NCI-H2196 (cell line): ENCODE data around the gene NEURL3.
"Not testable (repeated sequence)": the region's sequence is repeated elsewhere in the genome, so short reads cannot be mapped to it uniquely, and the experiment has no call there.

Source experiments
- DNase-seq: peaks from one replicate; lab custom pipeline; 2025; ENCODE audit not compliant: unreplicated experiment; lab: John Stamatoyannopoulos, UW

NEURL3 gene, protein sequence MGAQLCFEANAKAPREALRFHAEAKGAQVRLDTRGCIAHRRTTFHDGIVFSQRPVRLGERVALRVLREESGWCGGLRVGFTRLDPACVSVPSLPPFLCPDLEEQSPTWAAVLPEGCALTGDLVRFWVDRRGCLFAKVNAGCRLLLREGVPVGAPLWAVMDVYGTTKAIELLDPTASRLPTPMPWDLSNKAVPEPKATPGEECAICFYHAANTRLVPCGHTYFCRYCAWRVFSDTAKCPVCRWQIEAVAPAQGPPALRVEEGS

DNA sequence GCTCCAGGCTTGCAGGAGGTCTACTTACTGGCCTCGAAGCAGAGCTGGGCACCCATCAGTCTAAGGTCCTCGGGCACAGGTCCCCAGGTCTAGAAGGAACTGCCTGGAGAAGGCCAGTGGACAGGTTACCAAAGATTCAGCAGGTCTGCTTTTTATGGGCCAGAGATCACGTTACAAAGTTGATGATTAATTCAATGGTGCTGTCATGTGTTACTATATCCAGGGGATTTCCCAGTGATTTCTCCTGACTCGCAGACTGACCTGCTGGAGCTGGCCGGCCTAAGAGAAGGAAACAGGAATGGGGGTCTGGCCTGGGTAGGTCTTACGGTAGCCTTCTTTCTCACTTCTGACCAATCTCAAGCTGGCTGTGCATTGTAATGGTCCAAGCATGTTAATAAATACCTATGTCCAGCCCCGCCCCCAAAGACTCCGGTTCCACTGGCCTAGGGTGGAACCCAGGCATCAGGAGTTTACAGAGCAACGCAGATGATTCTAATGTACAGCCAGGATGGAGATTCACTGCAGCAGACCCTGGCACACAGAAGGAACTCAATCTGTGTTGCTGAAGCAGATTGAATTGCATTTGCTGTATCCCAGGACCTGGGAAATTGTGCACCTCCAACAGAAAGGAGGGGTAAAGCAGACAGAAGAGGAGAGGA is at the start of gene NEURL3:
TSS of gene NEURL3 (minus strand) at position 127 of the 659 bp plus-strand sequence. CDS start at position 56, 71 bp downstream.
- DNase-seq = peak; percentile 43

DNA sequence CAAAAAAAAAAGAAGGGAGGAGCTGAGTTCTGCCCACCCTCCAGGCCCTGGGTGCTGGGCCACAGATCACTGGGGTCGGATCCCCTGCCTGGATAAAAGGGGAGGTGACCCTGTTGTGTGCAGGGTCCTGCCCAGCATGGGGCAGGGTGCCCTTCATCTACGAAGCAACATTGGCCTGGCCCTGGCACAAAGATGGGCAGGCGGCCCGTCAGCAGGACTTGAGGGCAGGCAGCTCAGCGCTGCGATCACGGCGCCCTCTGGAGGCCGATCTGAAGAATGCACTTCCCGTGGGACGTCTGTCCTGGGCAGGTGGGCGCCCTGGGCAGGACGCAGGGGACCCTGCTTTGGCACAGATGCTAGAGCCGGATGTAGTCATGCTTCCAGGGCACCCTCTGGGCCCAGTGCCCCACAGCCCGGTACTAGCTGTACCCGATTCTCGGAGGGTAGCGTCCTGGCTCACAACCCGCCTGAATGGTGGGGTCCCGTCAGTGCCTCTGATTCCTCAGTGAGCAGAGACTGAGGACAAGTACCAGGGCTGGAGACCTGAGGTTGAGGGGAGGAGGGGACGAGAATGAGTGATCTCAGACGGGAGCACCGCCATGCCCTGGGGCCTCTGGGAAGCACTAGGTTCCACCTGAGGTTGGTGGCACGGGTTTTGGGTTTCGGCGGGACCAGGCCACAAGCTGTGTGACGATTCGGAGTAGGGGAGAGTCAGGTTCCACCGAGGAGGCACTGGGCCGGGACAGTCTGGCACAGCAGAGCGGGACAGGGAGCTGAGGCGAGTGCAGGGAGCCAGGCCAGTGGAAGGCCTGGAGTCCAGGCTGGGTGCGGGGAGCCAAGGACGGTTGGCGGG is 49.4 kb upstream of the NEURL3 start:
- DNase-seq = peak; percentile 44

DNA sequence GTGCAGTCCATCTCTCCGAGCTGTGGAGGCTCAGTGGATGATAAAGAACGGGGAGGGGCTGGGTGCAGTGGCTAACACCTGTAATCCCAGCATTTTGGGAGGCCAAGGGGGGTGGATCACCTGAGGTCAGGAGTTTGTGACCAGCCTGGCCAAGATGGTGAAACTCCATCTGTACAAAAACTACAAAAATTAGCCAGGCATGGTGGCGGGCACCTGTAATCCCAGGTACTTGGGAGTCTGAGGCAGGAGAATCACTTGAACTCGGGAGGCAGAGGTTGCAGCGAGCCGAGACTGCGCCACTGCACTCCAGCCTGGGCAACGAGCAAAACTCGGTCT is 48.8 kb upstream of the NEURL3 start:
- DNase-seq = not testable (repeated sequence)

DNA sequence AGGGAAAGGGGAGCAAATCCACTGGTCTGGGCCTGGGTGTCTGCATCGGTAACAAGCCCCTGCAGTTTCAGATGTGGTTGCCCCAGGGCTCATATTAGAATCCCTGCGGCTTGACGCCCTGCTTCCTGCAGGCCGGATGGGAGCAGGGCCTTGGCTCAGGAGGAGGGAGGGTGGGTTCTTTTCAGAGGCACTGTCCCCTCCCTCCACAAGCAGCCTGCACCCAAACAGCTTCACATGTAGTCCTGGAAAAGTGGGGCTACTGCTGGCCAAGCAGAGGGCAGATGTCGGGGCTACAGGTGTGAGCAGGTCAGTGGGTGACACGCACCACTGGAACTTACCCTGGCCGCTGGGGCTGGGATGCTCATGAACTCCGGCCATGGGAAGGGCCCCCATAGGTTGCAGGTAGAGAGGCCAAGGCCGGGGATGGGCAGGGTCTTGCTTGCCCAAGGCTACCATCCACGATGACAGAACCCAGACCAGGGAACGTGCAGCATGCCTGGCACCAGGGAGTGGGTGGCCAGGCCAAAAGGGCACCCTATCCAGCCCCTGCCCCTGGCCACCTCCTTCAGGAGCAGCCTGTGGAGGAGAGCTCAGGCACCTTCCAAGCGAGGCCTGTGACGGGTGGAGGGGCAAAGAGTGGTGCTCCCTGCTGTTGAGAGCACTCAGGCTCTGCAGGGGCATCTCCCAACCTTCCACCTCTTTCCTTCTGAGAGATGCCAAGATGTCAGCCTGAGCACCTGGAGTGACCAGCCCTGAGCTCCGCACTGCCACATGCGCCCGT is 48.2 kb upstream of the NEURL3 start:
- no peak for DNase-seq

DNA sequence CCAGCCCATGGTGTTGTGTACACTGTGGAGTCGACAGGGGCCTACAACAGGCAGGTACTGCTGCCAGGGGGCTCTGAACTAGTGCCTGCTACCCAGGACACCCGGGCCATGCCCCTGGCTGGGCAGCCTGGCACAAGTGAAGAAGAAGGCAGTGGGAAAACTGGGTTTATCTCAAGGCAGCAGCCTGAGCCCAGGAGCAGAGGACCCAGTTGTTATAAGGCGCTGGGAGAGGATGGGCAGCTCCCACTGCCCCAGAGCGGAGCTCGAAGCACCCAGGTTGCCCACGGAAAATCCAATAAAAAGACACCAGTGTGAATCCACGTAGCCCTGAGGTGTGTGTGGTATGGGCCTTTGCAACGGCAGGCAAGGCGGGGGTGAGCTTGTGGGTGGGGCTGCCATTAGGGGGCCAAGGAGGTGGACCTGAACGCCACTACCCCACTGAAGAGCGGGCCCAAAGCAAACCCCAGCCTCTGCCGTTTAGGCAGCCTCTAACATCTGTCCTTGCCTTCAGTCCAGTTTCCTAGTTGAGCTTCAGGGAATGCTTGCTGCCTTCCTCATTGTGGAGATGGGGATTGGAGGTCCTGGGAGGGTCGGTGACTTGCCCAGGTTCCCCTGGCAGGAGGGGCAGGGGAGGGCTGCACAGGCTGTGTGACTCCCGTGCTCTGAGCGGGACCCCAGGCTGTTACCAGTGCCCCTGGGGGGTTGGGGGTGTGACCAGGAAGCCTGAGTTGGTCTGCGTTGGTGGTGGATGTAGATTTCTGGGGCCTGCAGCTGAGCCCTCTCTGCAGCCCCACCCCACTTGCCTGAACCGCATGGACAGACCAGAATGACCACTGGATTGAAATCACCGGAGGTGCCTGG is 47.4 kb upstream of the NEURL3 start:
- no peak for DNase-seq

DNA sequence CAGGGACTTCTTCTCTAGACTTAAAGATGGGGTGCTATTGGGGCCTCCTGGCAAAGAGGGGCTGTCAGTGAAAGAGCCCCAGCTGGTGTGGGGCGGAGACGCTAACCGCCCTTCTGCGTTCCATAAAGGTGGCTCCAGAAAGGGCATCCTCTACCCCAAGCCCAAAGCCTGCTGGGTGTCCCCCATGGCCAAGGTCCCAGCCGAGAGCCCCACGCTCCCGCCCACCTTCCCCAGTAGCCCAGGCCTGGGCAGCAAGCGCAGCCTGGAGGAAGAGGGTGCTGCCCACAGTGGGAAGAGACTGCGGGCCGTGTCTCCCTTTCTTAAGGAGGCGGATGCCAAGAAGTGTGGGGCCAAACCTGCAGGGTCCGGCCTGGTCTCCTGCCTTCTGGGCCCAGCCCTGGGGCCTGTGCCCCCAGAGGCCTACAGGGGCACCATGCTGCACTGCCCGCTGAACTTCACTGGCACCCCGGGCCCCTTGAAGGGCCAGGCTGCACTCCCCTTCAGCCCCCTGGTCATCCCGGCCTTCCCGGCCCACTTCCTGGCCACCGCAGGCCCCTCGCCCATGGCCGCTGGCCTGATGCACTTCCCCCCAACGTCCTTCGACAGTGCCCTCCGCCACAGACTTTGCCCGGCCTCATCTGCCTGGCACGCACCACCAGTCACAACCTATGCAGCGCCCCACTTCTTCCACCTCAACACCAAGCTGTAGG is 46.6 kb upstream of the NEURL3 start:
- no peak for DNase-seq

DNA sequence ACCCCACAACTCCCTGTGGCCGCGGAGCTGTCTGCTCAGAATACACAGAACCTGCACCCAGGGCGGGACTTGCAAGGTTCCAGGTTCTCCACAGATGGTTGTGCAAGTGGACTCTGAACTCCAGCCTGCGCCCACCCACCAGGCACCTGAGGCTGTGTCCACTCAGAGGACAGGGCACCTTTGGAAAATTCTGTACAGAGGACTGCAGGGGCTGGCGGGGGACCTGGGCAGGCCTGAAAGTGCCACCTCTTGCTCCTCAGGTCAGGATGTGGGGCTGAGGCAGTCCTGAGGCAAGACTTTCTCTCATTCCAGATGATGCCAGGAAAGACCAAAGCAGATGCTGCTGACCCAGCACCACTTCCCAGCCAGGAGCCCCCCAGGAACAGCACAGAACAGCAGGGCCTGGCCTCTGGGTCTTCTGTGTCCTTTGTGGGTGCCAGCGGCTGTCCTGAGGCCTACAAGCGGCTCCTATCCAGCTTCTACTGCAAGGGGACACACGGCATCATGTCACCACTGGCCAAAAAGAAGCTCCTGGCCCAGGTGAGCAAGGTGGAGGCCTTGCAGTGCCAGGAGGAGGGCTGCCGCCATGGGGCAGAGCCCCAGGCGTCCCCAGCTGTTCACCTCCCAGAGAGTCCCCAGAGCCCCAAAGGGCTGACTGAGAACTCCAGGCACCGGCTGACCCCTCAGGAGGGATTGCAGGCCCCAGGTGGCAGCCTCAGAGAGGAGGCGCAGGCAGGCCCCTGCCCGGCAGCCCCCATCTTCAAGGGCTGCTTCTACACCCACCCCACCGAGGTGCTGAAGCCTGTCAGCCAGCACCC is 45.8 kb upstream of the NEURL3 start:
- DNase-seq = no peak

DNA sequence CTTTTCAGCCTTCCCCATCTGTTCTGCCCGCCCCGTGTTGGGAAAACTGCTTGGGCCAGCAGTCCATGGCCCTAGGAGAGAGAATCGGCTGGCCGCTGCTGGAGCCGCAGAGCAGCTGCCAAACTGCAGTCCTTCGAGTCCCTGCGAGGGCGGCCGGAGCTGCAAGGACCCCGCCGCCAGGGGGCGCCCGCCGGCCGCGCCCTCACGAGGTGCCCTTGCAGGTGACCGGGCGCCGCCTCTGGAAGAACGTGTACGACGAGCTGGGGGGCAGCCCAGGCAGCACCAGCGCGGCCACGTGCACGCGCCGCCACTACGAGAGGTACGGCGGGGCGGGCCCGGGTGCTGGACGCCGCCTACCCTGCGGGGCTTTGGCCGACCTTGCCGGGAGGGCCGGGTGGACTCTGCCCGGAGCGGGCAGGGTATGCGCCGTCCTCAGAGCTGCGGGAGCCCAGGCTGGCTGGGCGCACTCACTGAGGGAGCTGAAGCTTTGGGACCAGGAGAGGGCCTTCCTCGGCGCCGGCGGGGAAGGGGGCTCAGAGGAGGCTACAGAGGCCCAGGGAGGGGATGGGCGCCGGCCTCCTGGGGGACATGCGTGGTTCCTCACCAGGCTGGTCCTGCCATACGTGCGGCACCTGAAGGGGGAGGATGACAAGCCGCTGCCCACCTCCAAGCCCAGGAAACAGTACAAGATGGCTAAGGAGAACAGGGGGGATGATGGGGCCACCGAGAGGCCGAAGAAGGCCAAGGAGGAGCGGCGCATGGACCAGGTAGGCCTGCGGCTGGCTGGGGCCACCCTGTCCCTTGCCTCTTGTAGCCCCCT is 45.0 kb upstream of the NEURL3 start:
- no peak for DNase-seq

DNA sequence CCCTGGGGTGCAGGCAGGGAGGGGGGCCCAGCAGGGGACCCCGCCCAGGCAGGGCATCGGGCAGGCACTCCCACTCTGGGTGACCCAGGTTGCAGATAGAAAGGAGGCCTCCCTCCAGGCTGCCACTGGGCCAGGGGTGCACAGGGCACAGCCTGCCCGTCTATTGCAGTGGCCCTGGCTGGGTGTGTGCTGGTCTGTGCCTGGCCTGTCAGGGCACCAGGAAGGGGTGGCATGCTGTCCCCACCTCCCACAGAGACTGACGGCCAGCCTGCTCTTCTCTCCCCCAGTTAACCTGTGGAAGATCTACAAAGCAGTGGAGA is 44.3 kb upstream of the NEURL3 start:
- no peak for DNase-seq

DNA sequence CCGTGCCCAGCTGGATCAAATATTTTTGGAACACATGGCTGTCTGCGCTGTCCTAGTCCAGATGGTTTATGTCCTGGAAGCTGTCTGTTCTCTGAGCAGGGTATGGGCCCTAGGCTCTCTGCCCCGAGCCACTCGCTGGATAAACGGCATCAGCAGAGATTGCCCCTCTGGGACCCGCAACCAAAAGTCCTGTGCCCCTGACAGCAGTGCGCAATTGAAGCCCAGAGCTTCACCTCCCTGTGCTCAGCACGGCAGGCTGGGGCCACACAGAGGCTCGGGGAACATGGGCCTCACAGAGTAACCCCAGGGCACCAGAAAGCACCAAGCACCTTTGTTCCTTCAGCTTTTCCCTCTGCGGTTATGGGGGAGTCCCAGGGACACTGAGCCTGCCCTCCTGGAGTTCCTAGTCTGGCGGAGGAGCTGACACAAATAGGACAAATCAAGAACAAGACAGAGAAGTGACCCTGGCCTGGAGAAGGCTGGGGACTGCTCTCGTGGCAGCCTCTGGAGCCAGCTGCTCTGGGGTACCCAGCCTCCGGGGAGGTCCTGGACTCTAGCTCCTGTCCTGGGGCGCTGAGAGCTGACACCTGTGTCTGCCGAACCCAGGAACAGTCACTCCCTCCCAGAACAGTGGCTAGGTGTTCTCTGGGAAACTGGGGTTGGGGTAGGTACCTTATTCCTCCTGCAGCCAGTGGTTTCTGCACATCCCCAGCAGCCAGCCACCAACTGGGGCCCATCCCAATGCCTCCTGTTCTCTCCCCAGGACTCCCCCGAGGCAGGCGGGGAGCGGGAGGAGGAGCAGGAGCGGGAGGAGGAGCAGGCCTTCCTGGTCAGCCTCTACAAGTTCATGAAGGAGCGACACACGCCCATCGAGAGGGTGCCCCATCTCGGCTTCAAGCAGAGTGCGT is 43.7 kb upstream of the NEURL3 start:
- DNase-seq = no peak

DNA sequence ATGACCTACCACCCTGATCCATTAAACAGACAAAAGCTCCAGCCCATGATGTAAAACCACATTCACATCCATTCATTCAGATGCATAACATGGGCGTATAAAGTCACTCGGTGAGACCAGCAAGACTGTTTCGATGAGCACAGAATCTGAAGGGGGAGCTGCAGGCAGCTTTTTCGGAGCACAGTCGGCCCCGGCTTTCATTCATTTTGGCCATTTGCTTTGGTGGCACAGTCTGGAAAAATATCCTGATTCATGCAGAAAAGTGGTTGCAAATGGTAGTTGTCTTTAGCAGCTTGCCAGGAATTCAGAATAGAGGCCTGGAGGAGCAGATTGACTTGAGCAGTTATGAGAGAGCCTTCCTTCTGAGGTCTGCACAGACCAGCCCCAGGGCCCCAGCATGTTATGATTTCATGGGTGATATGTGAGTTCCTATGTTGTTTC is 42.6 kb upstream of the NEURL3 start:
- DNase-seq = no peak

DNA sequence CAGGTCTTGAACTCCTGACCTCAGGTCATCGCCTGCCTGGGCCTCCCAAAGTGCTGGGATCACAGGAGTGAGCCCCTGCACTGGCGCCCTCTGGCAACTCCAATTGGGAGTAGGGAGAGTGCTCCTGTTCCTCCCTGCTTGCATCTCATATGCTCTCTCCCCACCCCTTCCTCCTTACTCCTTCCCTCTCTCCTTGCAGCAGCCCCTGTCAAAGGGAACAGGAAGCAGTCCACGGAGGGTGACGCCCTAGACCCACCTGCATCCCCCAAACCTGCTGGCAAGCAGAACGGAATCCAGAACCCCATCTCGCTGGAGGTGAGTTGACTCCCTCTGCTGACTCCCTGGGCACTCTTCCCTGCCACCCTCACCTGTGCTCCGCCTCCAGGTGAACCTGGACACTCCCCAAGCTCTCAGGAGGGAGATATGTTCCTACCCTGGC is 42.1 kb upstream of the NEURL3 start:
- DNase-seq = no peak

DNA sequence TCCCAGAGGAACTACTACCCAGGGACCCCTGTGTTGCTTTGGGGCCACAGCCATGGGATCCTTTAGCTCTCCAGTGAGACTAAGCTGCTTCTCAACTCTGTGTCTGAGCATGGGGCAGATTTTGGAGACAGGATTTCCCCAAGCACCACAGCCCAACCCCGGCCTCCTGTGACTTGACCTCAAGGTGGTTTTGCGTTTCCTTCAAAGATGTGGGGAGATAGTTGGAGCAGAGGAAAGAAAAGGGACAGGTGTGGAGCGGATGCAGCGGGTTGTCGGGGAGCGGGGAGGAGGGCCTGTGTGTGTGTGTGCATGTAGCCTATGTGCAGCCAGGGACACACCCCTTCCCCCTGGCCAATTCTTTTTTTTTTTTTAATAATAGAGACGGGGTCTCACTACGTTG is 41.6 kb upstream of the NEURL3 start:
- no peak for DNase-seq

DNA sequence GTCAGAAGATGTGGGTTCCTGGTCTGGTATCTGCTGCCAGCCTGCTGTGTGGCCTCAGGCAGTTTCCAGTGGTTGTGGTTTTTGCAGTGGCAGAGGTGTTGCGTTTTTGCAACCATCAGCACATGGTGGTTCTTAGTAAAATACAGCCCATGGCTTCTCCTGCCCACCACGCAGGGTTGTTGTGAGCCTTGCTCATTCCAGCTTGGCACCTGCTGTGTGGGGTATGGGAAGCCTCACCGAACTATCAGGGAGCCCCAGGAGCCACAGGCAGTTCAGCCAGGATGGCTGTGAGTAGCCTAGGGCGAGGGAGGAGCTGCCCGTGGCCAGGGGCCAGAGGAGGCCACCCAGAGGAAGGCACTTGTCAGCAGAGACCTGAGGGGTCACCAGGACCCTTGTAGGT is 41.2 kb upstream of the NEURL3 start:
- DNase-seq = no peak

DNA sequence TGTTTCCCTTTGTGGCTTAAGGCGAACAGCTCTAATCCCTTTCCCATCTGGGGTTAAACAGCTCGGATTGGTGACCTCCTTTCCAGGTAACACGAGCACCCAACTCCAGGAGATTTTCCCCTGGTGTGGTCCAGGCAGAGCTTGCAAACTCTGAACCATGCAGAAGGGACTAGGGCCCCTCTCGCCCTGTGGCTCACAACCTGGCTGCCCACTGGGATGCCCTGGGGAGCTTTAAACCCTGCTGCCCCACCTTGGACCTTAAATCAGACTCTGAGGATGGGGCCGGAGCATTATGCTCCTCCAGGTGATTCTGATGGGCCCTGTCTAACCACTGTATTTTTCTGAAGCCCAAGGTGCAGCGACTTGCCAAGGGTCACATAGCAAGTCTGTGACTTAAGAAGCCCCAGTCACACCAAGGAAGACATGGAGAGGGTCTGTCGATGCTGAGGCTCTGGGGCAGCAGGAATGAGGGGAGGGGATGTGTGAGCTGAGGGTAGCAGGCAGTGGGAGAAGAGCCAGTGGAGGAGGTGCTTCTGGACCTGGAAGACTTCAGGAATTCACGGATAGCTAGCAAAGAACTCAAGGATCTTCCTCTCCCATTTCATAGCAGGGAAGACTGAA is 37.3 kb upstream of the NEURL3 start:
- no peak for DNase-seq

DNA sequence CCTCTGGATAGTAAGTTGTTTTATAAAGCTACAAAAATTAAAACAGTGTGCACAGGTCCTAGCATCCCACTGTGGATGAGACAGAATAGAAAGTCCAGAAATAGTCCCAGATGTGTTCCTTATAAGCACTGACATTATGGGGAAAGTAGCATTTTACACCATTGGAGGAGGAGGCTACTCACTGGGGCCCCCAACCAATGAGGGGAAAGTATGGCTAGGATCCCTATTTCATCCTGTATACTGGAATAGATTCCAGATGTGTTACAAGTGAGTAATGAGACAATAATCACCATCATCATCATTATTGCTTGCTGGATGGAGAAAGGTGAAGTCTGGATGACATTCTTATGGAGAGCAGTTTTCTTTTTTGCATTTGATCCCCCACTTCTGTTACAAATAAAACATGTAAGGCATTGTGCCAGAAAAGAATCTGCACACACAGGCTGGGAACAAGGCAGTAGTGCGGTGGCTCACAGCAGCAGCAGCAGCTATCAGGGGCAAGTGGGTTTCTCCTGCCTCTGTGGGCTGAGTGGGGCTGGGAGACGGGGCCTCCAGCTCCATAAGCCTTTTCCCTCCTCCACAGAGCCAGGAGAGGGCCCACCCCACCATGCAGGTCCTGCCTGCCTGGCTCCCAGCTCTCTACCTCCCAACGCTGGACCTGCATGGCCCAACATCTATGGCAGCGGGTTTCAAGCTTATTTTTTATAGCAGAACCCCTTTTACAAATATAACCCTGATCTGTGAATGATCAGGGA is 36.4 kb upstream of the NEURL3 start:
- DNase-seq = no peak
